Neutrophil (primary cell): Measurements from ENCODE around the gene SERPINE1.

ENCODE experiments used
- H3K27ac ChIP-seq: fragments of 200-600 bp; sonication (generic); 2 replicates; pipeline ENCODE4 v1.5.1; 2016; ENCODE audit warnings: mild to moderate bottlenecking, moderate library complexity
- H3K27me3 ChIP-seq: fragments of 200-600 bp; sonication (generic); 2 replicates; pipeline ENCODE4 v1.6.0; 2016; ENCODE audit warnings: mild to moderate bottlenecking
- H3K36me3 ChIP-seq: fragments of 200-600 bp; sonication (generic); 2 replicates; pipeline ENCODE4 v1.5.1; 2017
- H3K4me1 ChIP-seq, 2 experiments: fragments of 200-600 bp in 1 of 2; sonication (generic) in 1 of 2; 1 replicate in 1 of 2; 2 replicates in 1 of 2; pipeline versions ENCODE4 v1.5.1 to v1.6.1; 2013 to 2016; ENCODE audit warnings: low read depth in 1 of 2, low read length in 1 of 2, mild to moderate bottlenecking in 1 of 2, moderate library complexity in 1 of 2; ENCODE audit not compliant: control insufficient read depth in 1 of 2, insufficient read depth in 1 of 2
- H3K4me3 ChIP-seq, 2 experiments: fragments of 200-600 bp in 1 of 2; sonication (generic) in 1 of 2; 1 replicate in 1 of 2; 2 replicates in 1 of 2; pipeline ENCODE4 v1.5.1; 2013 to 2016; ENCODE audit warnings: low read depth in 1 of 2, low read length in 1 of 2, mild to moderate bottlenecking in 1 of 2, moderate library complexity in 1 of 2
- H3K9me3 ChIP-seq: fragments of 200-600 bp; sonication (generic); 2 replicates; pipeline ENCODE4 v1.5.1; 2016
- TF ChIP-seq, protein P1 (sequence below): fragments of 200-600 bp; sonication (generic); IDR thresholded peaks from 2 replicates; pipeline ENCODE4 v1.5.1; 2016; ENCODE audit warnings: antibody characterized with exemption

Gene SERPINE1

DNA sequence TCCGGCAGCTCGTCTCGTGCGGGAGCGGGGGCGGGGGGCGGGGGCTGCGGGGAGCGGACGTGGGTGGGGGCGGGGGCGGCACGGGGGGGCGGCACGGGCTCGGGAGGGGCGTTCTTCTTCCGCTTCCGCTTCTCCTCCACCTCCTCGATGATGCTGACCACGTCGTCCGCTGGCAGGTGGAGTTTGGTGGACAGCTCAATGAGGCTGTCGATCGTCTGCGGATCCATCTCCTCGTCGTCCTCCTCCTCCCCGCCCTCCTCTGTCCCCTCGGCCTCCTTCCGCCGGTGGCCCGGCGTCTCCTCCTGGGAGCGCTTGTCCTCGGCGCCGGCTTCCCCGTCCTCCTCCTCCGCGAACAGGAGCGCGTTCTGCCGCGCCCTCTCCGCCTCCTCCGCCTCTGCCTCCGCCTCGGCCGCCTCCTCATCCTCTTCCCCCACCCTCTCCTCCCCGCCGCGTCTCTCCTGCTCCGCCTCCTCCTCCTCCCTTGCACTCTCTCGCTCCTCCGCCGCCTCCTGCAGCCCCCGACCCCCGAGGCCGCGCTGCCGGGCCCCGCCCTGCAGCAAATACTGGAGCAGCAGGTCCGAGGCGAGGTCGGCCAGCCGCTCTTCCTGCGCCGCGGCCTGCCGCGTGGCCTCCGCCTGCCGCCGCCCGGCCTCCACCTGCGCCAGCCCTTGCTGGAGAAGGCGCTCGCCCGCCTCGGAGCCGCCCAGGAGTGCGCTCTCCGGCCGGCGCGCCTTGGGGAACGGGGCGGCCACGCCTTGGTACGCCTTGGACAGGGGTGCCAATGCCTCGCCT lies 36.6 kb downstream of the SERPINE1 start:
- peak overlapping the region in 1 of 2 experiments; percentile 24 for H3K4me3 ChIP-seq
- TF ChIP-seq, protein P1, sequence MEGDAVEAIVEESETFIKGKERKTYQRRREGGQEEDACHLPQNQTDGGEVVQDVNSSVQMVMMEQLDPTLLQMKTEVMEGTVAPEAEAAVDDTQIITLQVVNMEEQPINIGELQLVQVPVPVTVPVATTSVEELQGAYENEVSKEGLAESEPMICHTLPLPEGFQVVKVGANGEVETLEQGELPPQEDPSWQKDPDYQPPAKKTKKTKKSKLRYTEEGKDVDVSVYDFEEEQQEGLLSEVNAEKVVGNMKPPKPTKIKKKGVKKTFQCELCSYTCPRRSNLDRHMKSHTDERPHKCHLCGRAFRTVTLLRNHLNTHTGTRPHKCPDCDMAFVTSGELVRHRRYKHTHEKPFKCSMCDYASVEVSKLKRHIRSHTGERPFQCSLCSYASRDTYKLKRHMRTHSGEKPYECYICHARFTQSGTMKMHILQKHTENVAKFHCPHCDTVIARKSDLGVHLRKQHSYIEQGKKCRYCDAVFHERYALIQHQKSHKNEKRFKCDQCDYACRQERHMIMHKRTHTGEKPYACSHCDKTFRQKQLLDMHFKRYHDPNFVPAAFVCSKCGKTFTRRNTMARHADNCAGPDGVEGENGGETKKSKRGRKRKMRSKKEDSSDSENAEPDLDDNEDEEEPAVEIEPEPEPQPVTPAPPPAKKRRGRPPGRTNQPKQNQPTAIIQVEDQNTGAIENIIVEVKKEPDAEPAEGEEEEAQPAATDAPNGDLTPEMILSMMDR = no peak

DNA sequence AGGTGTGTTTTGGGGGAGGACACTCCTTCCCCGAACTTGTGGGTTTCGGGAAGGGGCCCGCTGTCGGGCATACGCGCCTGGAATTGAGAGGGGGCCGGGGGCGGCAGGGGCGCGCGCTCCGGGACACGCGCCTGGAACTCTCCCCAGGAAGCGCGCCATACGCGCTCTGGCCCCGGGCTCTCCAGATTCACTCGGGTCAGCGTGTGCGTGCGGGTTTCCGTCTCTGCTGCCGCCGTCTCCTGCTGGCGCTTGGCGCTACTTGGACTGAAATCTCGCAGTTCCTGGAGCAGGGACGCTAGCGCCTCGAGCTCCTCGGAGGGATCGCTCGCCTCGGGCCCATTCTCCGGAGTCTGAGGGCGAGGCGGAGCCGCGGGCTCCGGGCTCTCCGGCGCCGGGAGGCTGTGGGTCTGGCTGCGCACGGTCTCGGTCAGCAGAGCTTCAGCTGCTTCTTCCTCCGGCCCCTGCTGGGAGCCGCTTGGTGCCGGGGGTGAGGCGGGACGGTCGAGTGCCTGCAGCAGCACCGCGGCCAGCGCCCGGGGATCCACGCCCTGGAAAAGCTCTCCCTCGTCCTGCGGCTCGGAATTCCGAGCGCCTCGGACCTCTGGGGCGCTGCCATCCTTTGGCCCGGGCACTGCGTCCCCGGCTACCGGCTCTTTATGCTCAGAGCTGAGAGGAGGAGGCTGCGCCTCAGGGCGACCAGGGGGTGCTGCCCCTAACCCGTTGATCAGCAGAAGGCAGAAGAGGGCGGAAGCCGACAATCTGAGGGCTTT lies 37.4 kb downstream of the SERPINE1 start:
- Histone ChIP-seq H3K27ac (no peak overlapping the region), H3K36me3 (no peaks in the 10 kb centered on the region), H3K27me3 (peaks cover 94% of the 10 kb centered on the region), H3K4me1 (peaks cover 5 to 26% of the 10 kb centered on the region in 2 experiments), H3K9me3 (no peaks in the 10 kb centered on the region), H3K4me3 (peak overlapping the region in 1 of 2 experiments; percentile 24)
- TF ChIP-seq, protein P1 = no peak

More for the DNA sequence above, 36.6 kb downstream of the SERPINE1 start:
- Histone ChIP-seq H3K27ac (no peak overlapping the region), H3K4me1 (peaks cover 5 to 26% of the 10 kb centered on the region in 2 experiments), H3K9me3 (no peaks in the 10 kb centered on the region), H3K36me3 (no peaks in the 10 kb centered on the region), H3K27me3 (peaks cover 86% of the 10 kb centered on the region)

DNA sequence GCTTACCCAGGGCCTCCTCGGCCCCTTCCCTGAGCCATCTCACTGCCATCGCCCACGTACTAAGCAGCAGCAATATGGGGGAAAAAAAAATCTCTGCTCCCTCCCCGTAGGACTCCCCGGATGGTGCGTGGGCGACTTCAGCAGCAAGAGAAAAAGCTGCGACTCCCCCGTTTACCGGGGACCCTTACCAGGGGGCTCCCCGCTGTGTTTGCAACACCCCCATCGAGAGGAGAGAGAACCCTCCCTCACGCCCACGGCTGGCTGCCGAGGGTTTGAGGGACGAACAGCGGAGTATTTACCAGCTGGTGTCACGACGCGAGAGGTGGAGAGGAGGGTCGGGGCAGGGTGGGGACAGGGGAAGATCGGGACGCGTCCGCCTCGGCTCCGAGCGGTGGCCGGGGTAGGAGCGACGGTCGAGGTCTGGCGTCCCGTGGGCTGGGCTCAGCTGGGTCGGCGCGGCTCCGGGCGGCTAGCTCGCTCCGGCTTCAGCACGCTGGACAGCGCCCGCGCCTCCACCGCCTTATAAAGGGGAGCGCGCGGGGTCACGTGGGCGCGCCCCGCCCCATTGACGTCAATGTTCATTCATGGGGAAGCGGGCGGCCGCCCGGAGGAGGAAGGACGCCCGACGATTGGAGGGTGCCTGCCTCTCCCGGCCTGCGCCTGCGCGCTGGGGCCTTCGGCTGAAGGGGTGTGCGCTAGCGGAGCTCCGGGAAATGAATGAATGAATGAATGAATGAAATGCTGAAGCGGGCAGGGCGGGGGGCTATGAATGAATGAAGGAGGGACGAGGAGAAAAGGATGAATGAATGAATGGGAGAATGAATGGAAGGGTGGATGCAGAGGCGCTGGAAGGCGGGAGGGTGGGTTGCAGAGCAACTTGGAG lies 38.4 kb downstream of the SERPINE1 start, which contains the start of gene VGF:
TSS of gene VGF (minus strand) at position 495 of the 883 bp plus-strand sequence. CDS start 726 bp downstream, outside the sequence.
- H3K9me3 ChIP-seq = no peaks in the 10 kb centered on the region
- no peaks in the 10 kb centered on the region for H3K36me3 ChIP-seq
- peak within 1 kb of the TSS; percentile 10 for H3K27ac ChIP-seq
- H3K4me1 ChIP-seq = peaks cover 5 to 26% of the 10 kb centered on the region in 2 experiments
- H3K4me3 ChIP-seq = peak within 1 kb of the TSS in 1 of 2 experiments; percentile 35
- peaks cover 100% of the 10 kb centered on the region for H3K27me3 ChIP-seq
- TF ChIP-seq, protein P1 = no peak

DNA sequence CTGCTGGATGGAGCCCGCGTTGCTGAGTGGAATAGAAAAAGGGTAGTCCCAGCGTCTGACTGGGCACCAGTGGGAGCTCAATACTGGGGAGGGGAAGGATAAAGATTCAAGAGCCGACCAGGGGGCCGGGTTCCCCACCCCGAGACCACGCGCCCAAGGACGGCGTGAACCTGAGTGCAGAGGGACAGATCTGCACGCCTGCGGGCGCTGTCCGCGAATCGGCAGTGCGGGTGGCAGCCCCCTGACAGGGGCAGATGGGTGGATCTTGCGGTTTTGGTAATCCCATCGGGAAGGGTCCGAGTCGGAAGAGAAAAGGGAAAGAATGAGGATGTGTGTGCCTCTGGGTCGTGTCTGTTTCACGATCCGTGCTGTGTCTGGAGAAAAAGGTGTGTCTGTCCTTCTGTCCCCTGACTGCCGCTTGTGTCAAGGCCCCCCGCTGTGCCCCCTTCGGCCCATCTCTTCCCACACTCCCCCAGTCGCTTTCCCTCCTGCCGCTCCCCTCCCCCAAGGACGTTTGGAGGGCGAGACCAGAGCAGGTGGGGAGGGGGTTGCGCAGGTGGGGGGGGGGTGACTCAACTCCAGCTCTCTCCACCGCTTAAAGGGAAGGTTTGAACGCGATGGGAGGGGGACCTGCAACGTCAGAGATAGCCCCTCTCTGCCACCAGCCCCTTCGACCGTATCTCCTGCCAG lies 39.2 kb downstream of the SERPINE1 start:
- Histone ChIP-seq H3K27me3 (peaks cover 100% of the 10 kb centered on the region), H3K36me3 (no peaks in the 10 kb centered on the region), H3K4me3 (peak overlapping the region in 1 of 2 experiments; percentile 35)

More for the DNA sequence above, 39.2 kb downstream of the SERPINE1 start:
- Histone ChIP-seq H3K27ac (no peak overlapping the region), H3K9me3 (no peaks in the 10 kb centered on the region), H3K4me1 (peaks cover 5 to 26% of the 10 kb centered on the region in 2 experiments)
- TF ChIP-seq, protein P1 = no peak
